ENCODE results near the gene SFTPD. TPM values are rescaled to one million over a fixed set of nuclear protein-coding genes. Genes with fewer than 3 reads are reported as not detected.

The SFTPD gene
- total RNA-seq, 1 donor from 2014 or later: not detected

- DNase-seq (ENCODE audit: low spot score): no peak
Measured at GRCh38 chr10:79946271-79947082, 2.4 kb downstream of the SFTPD start.

GRCh38 chr10:79944428-79945395 is 4.2 kb downstream of the SFTPD start:
- DNase-seq (ENCODE audit: low spot score): no peak

- no peak for DNase-seq (ENCODE audit: low spot score)
Measured at GRCh38 chr10:79943871-79944270, 5.0 kb downstream of the SFTPD start.

GRCh38 chr10:79942261-79943185 is 6.4 kb downstream of the SFTPD start:
- DNase-seq (ENCODE audit: low spot score): no peak

DNA sequence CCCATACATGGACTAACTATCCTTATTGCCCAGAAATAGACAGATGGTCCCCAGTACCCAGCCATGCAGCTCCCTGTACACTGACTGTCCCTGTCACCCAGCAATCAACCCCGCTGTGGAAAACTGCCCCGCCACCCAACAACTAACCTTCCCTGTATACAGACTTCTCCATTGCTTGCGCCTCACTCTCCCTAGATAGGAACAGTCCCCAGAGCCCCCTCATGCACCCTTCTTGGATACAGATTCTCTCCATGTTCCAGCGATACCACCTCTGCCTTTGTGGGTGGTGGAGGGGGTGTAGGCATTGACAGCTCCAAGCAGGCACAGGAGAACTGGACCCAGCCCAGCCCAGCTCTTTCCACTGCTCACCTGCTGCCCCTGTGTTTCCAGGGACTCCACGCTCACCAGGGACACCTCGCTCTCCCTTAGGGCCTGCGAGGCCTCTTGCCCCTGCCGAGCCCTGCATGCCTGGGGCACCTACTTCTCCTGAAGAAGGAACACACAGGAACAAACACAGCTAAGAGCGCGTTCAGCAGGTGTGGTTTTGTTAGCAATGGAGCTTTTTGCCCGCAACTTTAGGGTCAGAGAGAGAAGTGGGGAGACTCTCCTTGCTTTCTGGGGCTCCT is 7.2 kb downstream of the SFTPD start:
- DNase-seq (ENCODE audit: low spot score): no peak

GRCh38 chr10:79941146-79941545 is 7.8 kb downstream of the SFTPD start:
- DNase-seq (ENCODE audit: low spot score): no peak

DNA sequence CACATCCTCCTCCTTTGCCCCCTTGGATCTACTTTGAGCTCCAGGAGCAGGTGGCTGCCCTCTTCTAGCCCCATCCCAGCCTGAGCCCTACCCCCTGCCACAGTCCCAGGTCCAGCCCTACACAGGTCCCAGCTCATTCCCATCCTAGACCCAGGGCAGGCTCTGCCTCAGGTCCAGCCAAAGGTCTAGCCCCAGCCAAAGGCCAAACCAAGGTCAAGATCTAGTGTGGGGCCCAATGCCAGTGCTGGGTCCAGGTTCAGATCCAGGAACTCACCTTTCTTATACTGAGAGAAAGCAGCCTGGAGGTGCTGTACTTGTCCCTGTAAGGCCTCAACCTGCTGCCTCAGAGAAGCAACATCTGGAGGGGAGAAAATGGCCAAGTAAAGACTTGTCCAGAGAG is 8.5 kb downstream of the SFTPD start:
- no peak for DNase-seq (ENCODE audit: low spot score)

- no peak for DNase-seq (ENCODE audit: low spot score)
Measured at GRCh38 chr10:79939969-79940368, 8.9 kb downstream of the SFTPD start.

DNA sequence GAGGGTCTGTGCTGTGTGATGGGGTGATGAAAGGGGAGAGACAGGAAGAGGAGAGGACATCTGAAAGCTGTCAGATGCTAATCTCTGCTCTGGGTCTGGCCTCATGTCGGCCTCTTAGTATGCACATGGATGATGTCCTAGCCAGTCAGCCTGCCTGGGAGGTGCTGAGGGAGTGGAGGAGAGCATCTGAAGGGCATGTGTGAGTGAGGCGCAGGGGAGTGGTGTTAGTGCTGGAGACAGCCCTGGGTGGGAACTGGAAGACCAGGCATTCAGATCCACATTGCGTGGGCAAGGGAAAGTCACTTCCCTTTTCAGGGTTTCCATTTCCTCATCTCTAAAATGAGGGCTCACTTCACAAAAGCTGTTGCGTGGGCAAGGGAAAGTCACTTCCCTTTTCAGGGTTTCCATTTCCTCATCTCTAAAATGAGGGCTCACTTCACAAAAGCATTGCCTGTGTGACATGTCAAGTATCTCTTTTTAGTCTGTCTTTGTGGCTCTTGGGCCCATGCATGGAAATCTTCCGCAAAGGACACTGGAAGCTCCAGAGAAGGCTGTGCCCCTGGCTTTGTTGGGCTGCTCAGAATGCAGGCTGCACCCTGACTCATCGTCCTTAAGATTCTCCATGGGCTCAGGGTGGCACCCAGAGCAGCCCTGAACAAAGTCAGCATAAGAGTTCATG is 10.0 kb downstream of the SFTPD start:
- no peak for DNase-seq (ENCODE audit: low spot score)

- DNase-seq (ENCODE audit: low spot score): no peak
Measured at GRCh38 chr10:79937701-79938151, 11.2 kb downstream of the SFTPD start.

GRCh38 chr10:79936625-79937615 is 12.0 kb downstream of the SFTPD start:
- no peak for DNase-seq (ENCODE audit: low spot score)

DNA sequence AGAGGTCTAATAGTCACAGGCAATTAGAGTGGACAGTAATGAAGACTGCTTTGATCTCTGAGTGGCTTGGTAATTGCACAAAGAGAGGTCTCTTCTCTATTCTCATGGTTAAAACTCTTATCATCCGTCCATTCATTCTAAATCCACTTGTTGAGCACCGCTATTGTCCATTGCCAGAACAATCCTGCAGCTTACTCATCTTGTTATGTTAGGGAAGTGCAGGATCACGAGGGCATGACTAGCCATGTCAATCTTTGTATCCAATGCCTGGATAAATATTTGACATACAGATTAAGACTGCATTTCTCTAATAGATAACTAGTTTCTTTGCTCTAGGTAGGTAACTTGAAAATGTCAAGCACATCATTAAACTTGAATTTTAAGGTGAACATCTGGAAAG is 14.9 kb downstream of the SFTPD start:
- DNase-seq (ENCODE audit: low spot score): no peak

- no peak for DNase-seq (ENCODE audit: low spot score)
Measured at GRCh38 chr10:79932841-79933379, 16.0 kb downstream of the SFTPD start.

- no peak for DNase-seq (ENCODE audit: low spot score)
Measured at GRCh38 chr10:79932307-79932706, 16.6 kb downstream of the SFTPD start.

GRCh38 chr10:79930751-79931150 is 18.2 kb downstream of the SFTPD start:
- no peak for DNase-seq (ENCODE audit: low spot score)

- DNase-seq (ENCODE audit: low spot score): no peak
Measured at GRCh38 chr10:79930267-79930666, 18.6 kb downstream of the SFTPD start.

DNA sequence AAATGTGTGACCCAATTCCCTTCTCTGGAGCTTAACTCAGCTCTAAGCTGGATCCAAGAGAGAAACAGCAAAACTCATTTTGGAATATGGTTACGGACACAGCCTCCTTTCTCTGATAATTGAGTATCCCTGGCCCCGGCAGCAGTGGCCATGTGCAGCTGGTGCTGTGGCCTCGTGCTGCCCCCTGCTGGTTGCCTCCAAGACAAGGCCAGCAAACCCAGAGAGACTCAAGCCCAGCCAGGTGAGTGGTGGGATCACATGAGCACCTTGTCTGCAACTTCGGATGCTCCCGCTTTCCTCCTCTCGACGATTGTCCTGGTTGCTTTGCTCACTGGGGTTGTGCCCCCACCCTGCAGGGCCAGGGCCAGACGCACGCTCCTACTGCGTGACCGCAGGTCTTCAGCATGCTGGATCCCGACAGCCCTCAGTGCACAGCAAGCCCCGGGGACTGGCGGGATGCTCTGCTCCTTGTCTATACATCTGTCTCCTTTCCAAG is 19.4 kb downstream of the SFTPD start:
- peak; percentile 92 for DNase-seq (ENCODE audit: low spot score)

GRCh38 chr10:79928028-79928583 is 20.8 kb downstream of the SFTPD start:
- no peak for DNase-seq (ENCODE audit: low spot score)

Measured in mesenteric fat pad (tissue), 1 donor.